SK-N-SH (cell line): ENCODE data around the gene PTPRJ. TPM values are rescaled to one million over a fixed set of nuclear protein-coding genes. Genes with fewer than 3 reads are reported as not detected.

Source experiments
- CTCF ChIA-PET: fragments of 300-600, 350-600 bp; formaldehyde crosslinking; extraction: SDS; loops from one replicate; lab custom pipeline; 2021; lab: Yijun Ruan, JAX
- POLR2A ChIA-PET: fragments of 350-600 bp; sonication (Branson Sonifier 250); formaldehyde crosslinking; extraction: SDS; loops from one replicate; lab custom pipeline; 2020; ENCODE audit warnings: antibody characterized with exemption, inconsistent platforms; lab: Yijun Ruan, JAX
- DNase-seq: peaks from one replicate; pipeline ENCODE4 v3.0.0; 2012
- H2AFZ ChIP-seq: fragments of 200-600 bp; sonication (generic); 2 replicates; pipeline ENCODE4 v1.8.1; 2016; ENCODE audit warnings: antibody characterized with exemption, mild to moderate bottlenecking, low read depth
- H3F3A ChIP-seq: fragments of 200-600 bp; sonication (generic); replicated peaks from 2 replicates; pipeline ENCODE3; 2016; ENCODE audit warnings: antibody characterized with exemption, mild to moderate bottlenecking; ENCODE audit not compliant: insufficient read depth
- H3K27ac ChIP-seq, 2 experiments: fragments of 200-500 bp in 1 of 2; fragments of 200-600 bp in 1 of 2; sonication (Bioruptor generic) in 1 of 2; sonication (generic), shearing (Covaris generic) in 1 of 2; 2 replicates each; pipeline versions ENCODE4 v1.5.1 to v1.6.1; 2014 to 2016; ENCODE audit warnings: low read depth in 2 of 2, inconsistent platforms in 1 of 2, low read length in 1 of 2, mild to moderate bottlenecking in 1 of 2, mixed read lengths in 1 of 2
- H3K27me3 ChIP-seq: fragments of 200-600 bp; sonication (generic), shearing (Covaris generic); 2 replicates; pipeline ENCODE4 v1.6.1; 2016; ENCODE audit warnings: mixed run types; ENCODE audit not compliant: insufficient read depth
- H3K36me3 ChIP-seq, 2 experiments: fragments of 200-500 bp in 1 of 2; fragments of 200-600 bp in 1 of 2; sonication (Bioruptor generic) in 1 of 2; sonication (generic) in 1 of 2; replicated peaks in 1 of 2; 2 replicates each; pipeline versions ENCODE3 to v1.5.1; 2014 to 2016; ENCODE audit warnings: low read length in 1 of 2, mild to moderate bottlenecking in 1 of 2; ENCODE audit not compliant: insufficient read depth in 2 of 2, control insufficient read depth in 1 of 2
- H3K4me1 ChIP-seq, 2 experiments: fragments of 200-500 bp in 1 of 2; fragments of 200-600 bp in 1 of 2; sonication (Bioruptor generic) in 1 of 2; sonication (generic), shearing (Covaris generic) in 1 of 2; 2 replicates each; pipeline versions ENCODE4 v1.5.1 to v1.6.1; 2014 to 2016; ENCODE audit warnings: low read depth in 1 of 2, low read length in 1 of 2, mixed run types in 1 of 2; ENCODE audit not compliant: insufficient read depth in 2 of 2, control insufficient read depth in 1 of 2
- H3K4me2 ChIP-seq: fragments of 200-600 bp; sonication (generic), shearing (Covaris generic); 2 replicates; pipeline ENCODE4 v1.6.1; 2017; ENCODE audit warnings: mixed run types
- H3K4me3 ChIP-seq, 2 experiments: fragments of 200-500 bp in 1 of 2; fragments of 200-600 bp in 1 of 2; sonication (Bioruptor generic) in 1 of 2; sonication (generic), shearing (Covaris generic) in 1 of 2; 2 replicates each; pipeline versions ENCODE4 v1.5.1 to v1.8.1; 2014 to 2016; ENCODE audit warnings: low read depth in 2 of 2, inconsistent platforms in 1 of 2, low read length in 1 of 2, mild to moderate bottlenecking in 1 of 2, mixed read lengths in 1 of 2, moderate library complexity in 1 of 2
- H3K79me2 ChIP-seq: fragments of 200-600 bp; sonication (generic); 2 replicates; pipeline ENCODE4 v1.8.1; 2017; ENCODE audit warnings: mild to moderate bottlenecking; ENCODE audit not compliant: insufficient read depth
- H3K9ac ChIP-seq: fragments of 200-600 bp; sonication (generic); 2 replicates; pipeline ENCODE4 v1.6.1; 2017; ENCODE audit warnings: mixed run types
- H3K9me2 ChIP-seq: fragments of 200-600 bp; sonication (generic); 2 replicates; pipeline ENCODE4 v1.6.1; 2017; ENCODE audit warnings: mixed run types
- H3K9me3 ChIP-seq: fragments of 200-600 bp; sonication (generic); 2 replicates; pipeline ENCODE4 v1.6.1; 2017; ENCODE audit warnings: mixed run types, mild to moderate bottlenecking, moderate library complexity
- H4K20me1 ChIP-seq: fragments of 200-600 bp; sonication (generic); 2 replicates; pipeline ENCODE4 v1.6.1; 2017; ENCODE audit warnings: mild to moderate bottlenecking, mixed run types; ENCODE audit not compliant: insufficient read depth
- ELF1 ChIP-seq: IDR thresholded peaks from 2 replicates; pipeline ENCODE4 v1.4.0; 2012
- FOXJ3 ChIP-seq: sonication (generic); formaldehyde crosslinking; IDR thresholded peaks from 2 replicates; pipeline ENCODE4 v1.5.1; 2020; ENCODE audit warnings: mild to moderate bottlenecking, missing genetic modification reagents
- FOXM1 ChIP-seq: IDR thresholded peaks from 2 replicates; pipeline ENCODE4 v1.4.0; 2012; ENCODE audit warnings: low read depth, mild to moderate bottlenecking
- GATA2 ChIP-seq: sonication (generic); formaldehyde crosslinking; IDR thresholded peaks from 2 replicates; pipeline ENCODE4 v1.5.0; 2020; ENCODE audit warnings: mild to moderate bottlenecking, missing genetic modification reagents
- JUND ChIP-seq: IDR thresholded peaks from 2 replicates; pipeline ENCODE4 v1.4.0; 2012
- MEF2A ChIP-seq: IDR thresholded peaks from 2 replicates; pipeline ENCODE4 v1.4.0; 2012; ENCODE audit warnings: low read depth, borderline replicate concordance
- MXI1 ChIP-seq: IDR thresholded peaks from 2 replicates; pipeline ENCODE4 v1.6.1; 2012; ENCODE audit warnings: mild to moderate bottlenecking, low read depth, low read length, improper control_type of control experiment
- NFIC ChIP-seq: IDR thresholded peaks from 2 replicates; pipeline ENCODE4 v1.4.0; 2012; ENCODE audit warnings: borderline replicate concordance
- NRF1 ChIP-seq: IDR thresholded peaks from 2 replicates; pipeline ENCODE4 v1.6.1; 2012; ENCODE audit warnings: low read depth, mild to moderate bottlenecking, low read length
- RCOR1 ChIP-seq: fragments of 150-350 bp; IDR thresholded peaks from 2 replicates; pipeline ENCODE4 v1.6.1; 2017; ENCODE audit warnings: antibody characterized with exemption, low read length
- RFX5 ChIP-seq: IDR thresholded peaks from 2 replicates; pipeline ENCODE4 v1.6.1; 2012; ENCODE audit warnings: mild to moderate bottlenecking, improper control_type of control experiment, low read length
- SIN3A ChIP-seq: IDR thresholded peaks from 2 replicates; pipeline ENCODE4 v1.6.1; 2012; ENCODE audit warnings: low read depth, mild to moderate bottlenecking, low read length, moderate library complexity, borderline replicate concordance
- SMC3 ChIP-seq: IDR thresholded peaks from 2 replicates; pipeline ENCODE4 v1.6.1; 2012; ENCODE audit warnings: low read depth, low read length, improper control_type of control experiment
- TEAD4 ChIP-seq: IDR thresholded peaks from 2 replicates; pipeline ENCODE4 v1.4.0; 2012; ENCODE audit warnings: mild to moderate bottlenecking, borderline replicate concordance; ENCODE audit not compliant: insufficient read depth
- USF1 ChIP-seq: IDR thresholded peaks from 2 replicates; pipeline ENCODE4 v1.4.0; 2012; ENCODE audit warnings: low read depth, borderline replicate concordance
- YY1 ChIP-seq: IDR thresholded peaks from 2 replicates; pipeline ENCODE4 v1.4.0; 2012; ENCODE audit warnings: low read depth, mild to moderate bottlenecking
- ZBTB33 ChIP-seq: IDR thresholded peaks from 2 replicates; pipeline ENCODE4 v1.4.0; 2012; ENCODE audit warnings: low read depth, borderline replicate concordance
- WGBS: methylation state at CpG from one replicate; pipeline ENCODE4 v1.1.6; 2017; ENCODE audit warnings: low lambda C conversion rate; 5-methylcytosine and 5-hydroxymethylcytosine counted together
- polyA plus RNA-seq, 3 experiments: library from polyadenylated mRNA; depleted of rRNA; stranded (reverse); fragments of >200 nt; gene quantifications; 2 replicates each; pipeline ENCODE4 v1.2.3, GENCODE V29; 2012
- TF ChIP-seq, protein P1 (sequence below): fragments of 200-600 bp; sonication (generic); IDR thresholded peaks from 2 replicates; pipeline ENCODE4 v1.6.1; 2017; ENCODE audit warnings: antibody characterized with exemption, mild to moderate bottlenecking, moderate library complexity

Gene PTPRJ
- polyA plus RNA-seq, 1 of the 3 experiments (the other 2 are of a cell fraction), result 4.5 TPM

GRCh38 chr11:48088682-48089050 lies 108.3 kb downstream of the PTPRJ start:
- 80% methylated on average over 6 of the region's 6 CpGs for WGBS
- H3K79me2 ChIP-seq, result peaks cover 54% of the 10 kb centered on the region
- CTCF ChIA-PET, result interaction anchor here (0.8 to 1.0 kb wide), 2 partner anchors 21 to 154 kb away, joined by 3 to 4 read pairs; no protein-coding TSS in a partner anchor

GRCh38 chr11:48090174-48090573 lies 109.8 kb downstream of the PTPRJ start:
- CTCF ChIA-PET, result no interaction called here
- 95% methylated on average over 3 of the region's 8 CpGs for WGBS

More at GRCh38 chr11:48088682-48089050, 108.3 kb downstream of the PTPRJ start:
- Histone ChIP-seq H3K4me3 (no peak overlapping the region), H3K9me2 (no peaks in the 10 kb centered on the region)
- TF ChIP-seq ELF1 (no peak), TEAD4 (no peak), YY1 (no peak), RCOR1 (no peak), SIN3A (no peak), SMC3 (no peak), JUND (no peak)
- TF ChIP-seq, protein P1, sequence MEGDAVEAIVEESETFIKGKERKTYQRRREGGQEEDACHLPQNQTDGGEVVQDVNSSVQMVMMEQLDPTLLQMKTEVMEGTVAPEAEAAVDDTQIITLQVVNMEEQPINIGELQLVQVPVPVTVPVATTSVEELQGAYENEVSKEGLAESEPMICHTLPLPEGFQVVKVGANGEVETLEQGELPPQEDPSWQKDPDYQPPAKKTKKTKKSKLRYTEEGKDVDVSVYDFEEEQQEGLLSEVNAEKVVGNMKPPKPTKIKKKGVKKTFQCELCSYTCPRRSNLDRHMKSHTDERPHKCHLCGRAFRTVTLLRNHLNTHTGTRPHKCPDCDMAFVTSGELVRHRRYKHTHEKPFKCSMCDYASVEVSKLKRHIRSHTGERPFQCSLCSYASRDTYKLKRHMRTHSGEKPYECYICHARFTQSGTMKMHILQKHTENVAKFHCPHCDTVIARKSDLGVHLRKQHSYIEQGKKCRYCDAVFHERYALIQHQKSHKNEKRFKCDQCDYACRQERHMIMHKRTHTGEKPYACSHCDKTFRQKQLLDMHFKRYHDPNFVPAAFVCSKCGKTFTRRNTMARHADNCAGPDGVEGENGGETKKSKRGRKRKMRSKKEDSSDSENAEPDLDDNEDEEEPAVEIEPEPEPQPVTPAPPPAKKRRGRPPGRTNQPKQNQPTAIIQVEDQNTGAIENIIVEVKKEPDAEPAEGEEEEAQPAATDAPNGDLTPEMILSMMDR, result no peak
- TF ChIP-seq, all 33 proteins: peak for 0
- H3K36me3 ChIP-seq, result peaks cover 0 to 7% of the 10 kb centered on the region in 2 experiments
- H3K4me2 ChIP-seq, result no peak overlapping the region
- no peak for DNase-seq
- no peak overlapping the region for H2AFZ ChIP-seq
- no peak overlapping the region for H3K9ac ChIP-seq
- peaks cover 28% of the 10 kb centered on the region for H4K20me1 ChIP-seq
- no peaks in the 10 kb centered on the region for H3K27me3 ChIP-seq
- no peaks in the 10 kb centered on the region for H3K9me3 ChIP-seq
- POLR2A ChIA-PET, result no interaction called here
- H3F3A ChIP-seq, result peaks cover 4% of the 10 kb centered on the region
- H3K4me1 ChIP-seq, result peaks cover 2 to 23% of the 10 kb centered on the region in 2 experiments; a peak in 2 of 4 replicates
- H3K27ac ChIP-seq, result no peak overlapping the region

More at GRCh38 chr11:48090174-48090573, 109.8 kb downstream of the PTPRJ start:
- H3K4me2 ChIP-seq, result no peak overlapping the region
- peaks cover 34% of the 10 kb centered on the region for H4K20me1 ChIP-seq
- no peaks in the 10 kb centered on the region for H3K27me3 ChIP-seq
- DNase-seq, result no peak
- H3K79me2 ChIP-seq, result peaks cover 42% of the 10 kb centered on the region
- H3K9ac ChIP-seq, result no peak overlapping the region
- TF ChIP-seq MXI1, result no peak
- TF ChIP-seq GATA2 (CRISPR knock-in tag), result no peak
- TF ChIP-seq FOXJ3 (CRISPR knock-in tag), result no peak
- TF ChIP-seq ELF1, result no peak
- TF ChIP-seq, protein P1, result no peak
- TF ChIP-seq RCOR1, result no peak
- TF ChIP-seq FOXM1, result no peak
- TF ChIP-seq RFX5, result no peak
- no peak for TF ChIP-seq TEAD4
- TF ChIP-seq NFIC, result no peak
- TF ChIP-seq USF1, result no peak
- TF ChIP-seq ZBTB33, result no peak
- TF ChIP-seq NRF1, result no peak
- TF ChIP-seq MEF2A, result no peak
- no peak overlapping the region for H2AFZ ChIP-seq
- no peaks in the 10 kb centered on the region for H3K9me2 ChIP-seq
- no peaks in the 10 kb centered on the region for H3K36me3 ChIP-seq
- no peak overlapping the region for H3K4me3 ChIP-seq
- peaks cover 2 to 37% of the 10 kb centered on the region in 2 experiments; a peak in 2 of 4 replicates for H3K4me1 ChIP-seq
- H3F3A ChIP-seq, result peaks cover 4% of the 10 kb centered on the region
- POLR2A ChIA-PET, result no interaction called here
- no peak overlapping the region for H3K27ac ChIP-seq
- H3K9me3 ChIP-seq, result no peaks in the 10 kb centered on the region
